Epithelial cell of proximal tubule (primary cell): Measurements from ENCODE around the gene OCRL. TPM values are rescaled to one million over a fixed set of nuclear protein-coding genes. Genes with fewer than 3 reads are reported as not detected.
"Not testable (repeated sequence)": the region's sequence is repeated elsewhere in the genome, so short reads cannot be mapped to it uniquely, and the experiment has no call there.

Experiments
- DNase-seq: peaks from one replicate; pipeline ENCODE4 v3.0.0-alpha.2; 2011; ENCODE audit warnings: low read depth
- H3K4me3 ChIP-seq: 2 replicates; pipeline ENCODE4 v1.5.1; 2011; ENCODE audit warnings: low read depth, mild to moderate bottlenecking, low read length
- total RNA-seq: library from RNA; depleted of rRNA; stranded (reverse); fragments of >200 nt; gene quantifications from 2 replicates; pipeline ENCODE4 v1.2.3, GENCODE V29; 2015
- TF ChIP-seq, protein P1 (sequence below): conservative IDR thresholded peaks from 2 replicates; pipeline ENCODE4 v1.5.1; 2012; ENCODE audit warnings: low read depth, mild to moderate bottlenecking, low read length

The OCRL gene
- total RNA-seq, 1 donor from 2014 or later = 12.7 TPM

- no peak for DNase-seq
- TF ChIP-seq, protein P1, sequence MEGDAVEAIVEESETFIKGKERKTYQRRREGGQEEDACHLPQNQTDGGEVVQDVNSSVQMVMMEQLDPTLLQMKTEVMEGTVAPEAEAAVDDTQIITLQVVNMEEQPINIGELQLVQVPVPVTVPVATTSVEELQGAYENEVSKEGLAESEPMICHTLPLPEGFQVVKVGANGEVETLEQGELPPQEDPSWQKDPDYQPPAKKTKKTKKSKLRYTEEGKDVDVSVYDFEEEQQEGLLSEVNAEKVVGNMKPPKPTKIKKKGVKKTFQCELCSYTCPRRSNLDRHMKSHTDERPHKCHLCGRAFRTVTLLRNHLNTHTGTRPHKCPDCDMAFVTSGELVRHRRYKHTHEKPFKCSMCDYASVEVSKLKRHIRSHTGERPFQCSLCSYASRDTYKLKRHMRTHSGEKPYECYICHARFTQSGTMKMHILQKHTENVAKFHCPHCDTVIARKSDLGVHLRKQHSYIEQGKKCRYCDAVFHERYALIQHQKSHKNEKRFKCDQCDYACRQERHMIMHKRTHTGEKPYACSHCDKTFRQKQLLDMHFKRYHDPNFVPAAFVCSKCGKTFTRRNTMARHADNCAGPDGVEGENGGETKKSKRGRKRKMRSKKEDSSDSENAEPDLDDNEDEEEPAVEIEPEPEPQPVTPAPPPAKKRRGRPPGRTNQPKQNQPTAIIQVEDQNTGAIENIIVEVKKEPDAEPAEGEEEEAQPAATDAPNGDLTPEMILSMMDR = no peak
Measured at GRCh38 chrX:129553619-129554288, 13.7 kb downstream of the OCRL start.

DNA sequence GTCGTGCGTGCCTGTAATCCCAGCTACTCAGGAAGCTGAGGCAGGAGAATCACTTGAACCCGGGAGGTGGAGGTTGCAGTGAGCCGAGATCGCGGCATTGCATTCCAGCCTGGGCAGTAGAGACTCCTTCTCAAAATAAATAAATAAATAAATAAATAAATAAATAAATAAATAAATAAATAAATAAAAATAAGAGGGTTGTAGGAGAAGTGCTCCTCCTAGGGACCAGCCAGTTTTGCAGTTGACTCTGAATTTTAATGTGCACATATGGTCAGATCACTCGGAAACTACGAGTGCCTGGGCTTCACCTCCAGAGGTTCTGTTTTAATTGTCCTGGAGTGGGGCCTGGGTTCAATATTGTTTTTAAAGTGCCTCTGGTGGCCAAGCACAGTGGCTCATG lies 14.8 kb downstream of the OCRL start:
- not testable (repeated sequence) for H3K4me3 ChIP-seq, DNase-seq

More at GRCh38 chrX:129553619-129554288, 13.7 kb downstream of the OCRL start:
- H3K4me3 ChIP-seq = no peak overlapping the region

- DNase-seq = no peak
- TF ChIP-seq, protein P1 = no peak
Measured at GRCh38 chrX:129556806-129557315, 16.8 kb downstream of the OCRL start.

DNA sequence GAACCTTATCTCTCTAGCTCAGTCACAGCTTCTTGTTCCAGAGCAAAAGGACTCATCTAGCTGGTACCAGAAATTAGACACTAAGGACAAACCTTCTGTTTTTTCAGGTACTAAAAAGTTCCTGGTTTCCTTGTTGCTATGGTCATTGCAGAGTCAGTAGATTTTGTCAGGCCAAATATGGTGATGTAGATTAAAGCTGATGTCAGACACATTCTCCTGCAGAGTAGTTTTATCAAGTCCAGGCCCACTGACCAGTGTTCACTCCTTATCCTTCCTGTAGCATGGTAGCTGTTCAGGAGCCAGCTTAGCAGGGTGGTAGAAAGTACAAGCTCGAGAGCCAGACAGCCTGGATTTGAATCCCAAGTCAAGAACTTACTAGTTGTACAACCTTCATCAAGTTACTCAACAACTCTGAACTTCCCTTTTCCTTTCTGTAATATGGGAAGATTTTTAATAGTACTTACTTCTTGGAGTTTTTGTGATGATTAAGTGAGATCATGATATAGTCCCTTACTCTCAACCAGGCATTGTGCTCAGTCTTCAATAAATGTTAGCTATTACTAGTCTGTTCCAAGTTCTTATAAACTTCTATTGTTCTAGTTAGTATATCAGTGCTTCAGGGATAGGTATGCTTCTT lies 17.9 kb downstream of the OCRL start:
- no peak overlapping the region for H3K4me3 ChIP-seq
- TF ChIP-seq, protein P1 = no peak
- DNase-seq = no peak

More at GRCh38 chrX:129556806-129557315, 16.8 kb downstream of the OCRL start:
- no peak overlapping the region for H3K4me3 ChIP-seq

GRCh38 chrX:129559783-129560182 lies 19.7 kb downstream of the OCRL start:
- no peak for DNase-seq
- no peak overlapping the region for H3K4me3 ChIP-seq
- TF ChIP-seq, protein P1 = no peak

GRCh38 chrX:129561453-129561852 lies 21.4 kb downstream of the OCRL start:
- TF ChIP-seq, protein P1 = no peak
- DNase-seq = no peak
- no peak overlapping the region for H3K4me3 ChIP-seq

- DNase-seq, H3K4me3 ChIP-seq: not testable (repeated sequence)
Measured at GRCh38 chrX:129564345-129564744, 24.3 kb downstream of the OCRL start.
